ENCODE measurements around the gene VAPB.

The VAPB gene

GRCh38 chr20:58486207-58486606 lies 97.2 kb downstream of the VAPB start:
- no peak for DNase-seq

- no peak for DNase-seq
Observed at GRCh38 chr20:58492074-58492718, 103.2 kb downstream of the VAPB start.

GRCh38 chr20:58492795-58493524 lies 103.9 kb downstream of the VAPB start:
- DNase-seq, result no peak

GRCh38 chr20:58494923-58495622 lies 106.0 kb downstream of the VAPB start:
- no peak for DNase-seq

GRCh38 chr20:58495623-58496428 lies 106.8 kb downstream of the VAPB start:
- no peak for DNase-seq

- no peak for DNase-seq
Observed at GRCh38 chr20:58496429-58496769, 107.4 kb downstream of the VAPB start.

GRCh38 chr20:58497076-58497641 lies 108.1 kb downstream of the VAPB start:
- no peak for DNase-seq

- no peak for DNase-seq
Observed at GRCh38 chr20:58497724-58498469, 108.9 kb downstream of the VAPB start.

GRCh38 chr20:58498470-58499068 lies 109.5 kb downstream of the VAPB start:
- DNase-seq, result no peak

GRCh38 chr20:58500256-58500655 lies 111.2 kb downstream of the VAPB start:
- DNase-seq, result no peak
